ENCODE results near the gene IMMP2L.

IMMP2L gene

DNA sequence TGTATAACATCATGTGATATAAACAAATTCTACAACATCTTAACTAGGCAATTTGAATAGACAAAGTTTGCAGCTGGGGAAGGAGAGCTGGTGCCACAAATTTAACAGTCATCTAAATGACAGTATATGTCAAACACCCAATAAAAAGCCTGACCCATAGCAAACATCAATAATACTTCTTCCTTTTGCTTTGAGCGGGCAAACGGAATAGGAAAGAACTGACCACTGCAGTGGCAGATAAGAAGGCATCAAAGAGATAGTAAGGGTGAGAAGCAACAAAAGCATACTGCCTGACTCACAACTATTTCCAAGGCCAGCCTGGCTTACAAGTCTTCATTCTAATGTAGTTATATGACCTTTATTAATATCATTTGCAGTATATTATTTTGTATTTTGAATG is 371.5 kb downstream of the IMMP2L start:
- Histone ChIP-seq H3K79me2 (ENCODE audit: insufficient read depth, low read length) (no peaks in the 10 kb centered on the region), H3K36me3 (ENCODE audit: low read length) (no peaks in the 10 kb centered on the region), H3K9me2 (replicated peaks; ENCODE audit: insufficient read depth, low read length) (no peaks in the 10 kb centered on the region), H3K9me3 (ENCODE audit: insufficient read depth, low read length) (no peaks in the 10 kb centered on the region), H4K20me1 (ENCODE audit: low read depth, low read length) (no peaks in the 10 kb centered on the region), H3F3A (ENCODE audit: insufficient read depth) (no peaks in the 10 kb centered on the region), H3K27ac (ENCODE audit: low read depth, low read length) (no peak overlapping the region), H3K4me2 (ENCODE audit: low read depth, low read length, poor library complexity, severe bottlenecking) (no peak overlapping the region), H2AFZ (ENCODE audit: low read depth, low read length, severe bottlenecking) (no peak overlapping the region), H3K9ac (ENCODE audit: low read length) (no peak overlapping the region), H3K4me3 (ENCODE audit: insufficient read depth, low read length, poor library complexity, severe bottlenecking) (no peak overlapping the region), H3K27me3 (ENCODE audit: low read length) (no peaks in the 10 kb centered on the region)
- TF ChIP-seq, protein P1, sequence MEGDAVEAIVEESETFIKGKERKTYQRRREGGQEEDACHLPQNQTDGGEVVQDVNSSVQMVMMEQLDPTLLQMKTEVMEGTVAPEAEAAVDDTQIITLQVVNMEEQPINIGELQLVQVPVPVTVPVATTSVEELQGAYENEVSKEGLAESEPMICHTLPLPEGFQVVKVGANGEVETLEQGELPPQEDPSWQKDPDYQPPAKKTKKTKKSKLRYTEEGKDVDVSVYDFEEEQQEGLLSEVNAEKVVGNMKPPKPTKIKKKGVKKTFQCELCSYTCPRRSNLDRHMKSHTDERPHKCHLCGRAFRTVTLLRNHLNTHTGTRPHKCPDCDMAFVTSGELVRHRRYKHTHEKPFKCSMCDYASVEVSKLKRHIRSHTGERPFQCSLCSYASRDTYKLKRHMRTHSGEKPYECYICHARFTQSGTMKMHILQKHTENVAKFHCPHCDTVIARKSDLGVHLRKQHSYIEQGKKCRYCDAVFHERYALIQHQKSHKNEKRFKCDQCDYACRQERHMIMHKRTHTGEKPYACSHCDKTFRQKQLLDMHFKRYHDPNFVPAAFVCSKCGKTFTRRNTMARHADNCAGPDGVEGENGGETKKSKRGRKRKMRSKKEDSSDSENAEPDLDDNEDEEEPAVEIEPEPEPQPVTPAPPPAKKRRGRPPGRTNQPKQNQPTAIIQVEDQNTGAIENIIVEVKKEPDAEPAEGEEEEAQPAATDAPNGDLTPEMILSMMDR (IDR thresholded peaks at IDR 0.05; ENCODE audit: insufficient read depth, low read length, poor library complexity, severe bottlenecking), result no peak
- TF ChIP-seq EZH2phosphoT487 (conservative IDR thresholded peaks at IDR 0.05; ENCODE audit: low read length), result no peak

DNA sequence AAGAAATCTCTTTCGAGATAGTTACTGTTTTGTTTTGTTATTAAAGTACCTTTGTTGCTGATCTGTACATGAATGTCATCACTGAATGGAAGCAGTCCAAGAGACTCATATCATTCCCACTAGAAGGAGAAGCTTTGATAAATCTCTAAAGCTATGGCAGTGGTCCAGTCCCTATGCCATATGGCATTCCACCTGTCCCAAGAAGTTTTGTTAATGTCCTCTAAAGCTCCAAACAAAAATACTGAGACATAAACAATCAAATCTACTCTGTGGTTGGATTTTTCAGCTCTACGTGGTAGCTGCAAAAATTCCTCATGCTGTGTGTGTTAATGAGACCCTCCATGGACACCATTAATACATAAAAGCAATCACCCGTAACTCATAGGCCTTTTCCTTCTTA is 377.3 kb downstream of the IMMP2L start:
- Histone ChIP-seq H3F3A (ENCODE audit: insufficient read depth) (no peaks in the 10 kb centered on the region), H3K9ac (ENCODE audit: low read length) (no peak overlapping the region), H3K27ac (ENCODE audit: low read depth, low read length) (no peak overlapping the region), H3K9me2 (replicated peaks; ENCODE audit: insufficient read depth, low read length) (no peaks in the 10 kb centered on the region), H3K36me3 (ENCODE audit: low read length) (no peaks in the 10 kb centered on the region), H3K27me3 (ENCODE audit: low read length) (no peaks in the 10 kb centered on the region), H3K4me3 (ENCODE audit: insufficient read depth, low read length, poor library complexity, severe bottlenecking) (no peak overlapping the region), H4K20me1 (ENCODE audit: low read depth, low read length) (no peaks in the 10 kb centered on the region), H3K9me3 (ENCODE audit: insufficient read depth, low read length) (no peaks in the 10 kb centered on the region), H3K79me2 (ENCODE audit: insufficient read depth, low read length) (no peaks in the 10 kb centered on the region), H3K4me2 (ENCODE audit: low read depth, low read length, poor library complexity, severe bottlenecking) (no peak overlapping the region), H2AFZ (ENCODE audit: low read depth, low read length, severe bottlenecking) (no peak overlapping the region)
- TF ChIP-seq, protein P1 (IDR thresholded peaks at IDR 0.05; ENCODE audit: insufficient read depth, low read length, poor library complexity, severe bottlenecking), result no peak
- no peak for TF ChIP-seq EZH2phosphoT487 (conservative IDR thresholded peaks at IDR 0.05; ENCODE audit: low read length)

- no peaks in the 10 kb centered on the region for H3K9me3 ChIP-seq (ENCODE audit: insufficient read depth, low read length)
- no peak overlapping the region for H3K4me3 ChIP-seq (ENCODE audit: insufficient read depth, low read length, poor library complexity, severe bottlenecking)
- H3K79me2 ChIP-seq (ENCODE audit: insufficient read depth, low read length), result no peaks in the 10 kb centered on the region
- H4K20me1 ChIP-seq (ENCODE audit: low read depth, low read length), result no peaks in the 10 kb centered on the region
- H3F3A ChIP-seq (ENCODE audit: insufficient read depth), result no peaks in the 10 kb centered on the region
- TF ChIP-seq EZH2phosphoT487 (conservative IDR thresholded peaks at IDR 0.05; ENCODE audit: low read length), result no peak
- TF ChIP-seq, protein P1 (IDR thresholded peaks at IDR 0.05; ENCODE audit: insufficient read depth, low read length, poor library complexity, severe bottlenecking), result no peak
- H3K36me3 ChIP-seq (ENCODE audit: low read length), result no peaks in the 10 kb centered on the region
- H3K9ac ChIP-seq (ENCODE audit: low read length), result no peak overlapping the region
- no peak overlapping the region for H3K4me2 ChIP-seq (ENCODE audit: low read depth, low read length, poor library complexity, severe bottlenecking)
- no peak overlapping the region for H3K27ac ChIP-seq (ENCODE audit: low read depth, low read length)
- no peaks in the 10 kb centered on the region for H3K27me3 ChIP-seq (ENCODE audit: low read length)
- no peak overlapping the region for H2AFZ ChIP-seq (ENCODE audit: low read depth, low read length, severe bottlenecking)
- no peaks in the 10 kb centered on the region for H3K9me2 ChIP-seq (replicated peaks; ENCODE audit: insufficient read depth, low read length)
Measured at GRCh38 chr7:111183321-111183720, 379.0 kb downstream of the IMMP2L start.

Data from SU-DHL-6 (cell line).